ENCODE measurements around the gene CD28.

DNA sequence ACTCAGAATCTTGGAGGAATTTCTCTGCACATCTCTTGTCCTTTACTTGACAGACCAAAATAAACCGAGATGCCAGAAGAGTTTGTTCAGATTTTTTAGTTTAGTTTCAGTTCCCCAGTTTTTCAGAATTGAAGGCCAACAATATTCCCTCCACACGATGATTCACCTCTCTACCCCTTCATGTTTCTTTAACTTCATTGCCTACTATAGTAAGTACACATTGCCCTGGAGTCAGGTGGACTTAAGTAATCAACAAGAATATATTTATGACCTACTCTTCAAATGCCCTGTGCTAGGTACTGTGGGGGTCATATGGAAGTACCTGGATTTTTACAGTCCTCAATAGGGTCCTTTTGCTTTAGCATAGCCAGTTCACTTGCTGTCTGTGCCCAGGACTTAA is 81.5 kb downstream of the CD28 start:
- TF ChIP-seq, protein P1, sequence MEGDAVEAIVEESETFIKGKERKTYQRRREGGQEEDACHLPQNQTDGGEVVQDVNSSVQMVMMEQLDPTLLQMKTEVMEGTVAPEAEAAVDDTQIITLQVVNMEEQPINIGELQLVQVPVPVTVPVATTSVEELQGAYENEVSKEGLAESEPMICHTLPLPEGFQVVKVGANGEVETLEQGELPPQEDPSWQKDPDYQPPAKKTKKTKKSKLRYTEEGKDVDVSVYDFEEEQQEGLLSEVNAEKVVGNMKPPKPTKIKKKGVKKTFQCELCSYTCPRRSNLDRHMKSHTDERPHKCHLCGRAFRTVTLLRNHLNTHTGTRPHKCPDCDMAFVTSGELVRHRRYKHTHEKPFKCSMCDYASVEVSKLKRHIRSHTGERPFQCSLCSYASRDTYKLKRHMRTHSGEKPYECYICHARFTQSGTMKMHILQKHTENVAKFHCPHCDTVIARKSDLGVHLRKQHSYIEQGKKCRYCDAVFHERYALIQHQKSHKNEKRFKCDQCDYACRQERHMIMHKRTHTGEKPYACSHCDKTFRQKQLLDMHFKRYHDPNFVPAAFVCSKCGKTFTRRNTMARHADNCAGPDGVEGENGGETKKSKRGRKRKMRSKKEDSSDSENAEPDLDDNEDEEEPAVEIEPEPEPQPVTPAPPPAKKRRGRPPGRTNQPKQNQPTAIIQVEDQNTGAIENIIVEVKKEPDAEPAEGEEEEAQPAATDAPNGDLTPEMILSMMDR (IDR thresholded peaks at IDR 0.05; ENCODE audit: low read length) = no peak
- TF ChIP-seq EZH2 (IDR thresholded peaks at IDR 0.05; ENCODE audit: borderline replicate concordance, low read length) = no peak
